HL-60/S4 treated with retinoic acid at 250 ng/mL for 4 days and 3 days (cell line): ENCODE results near the gene LRPAP1.

Experiments
- in situ Hi-C: fragments of 300-500 bp; cut with MboI; formaldehyde crosslinking; loops from 2 replicates; pipeline ENCODE4 v1.7.0; 2022; ENCODE audit warnings: low sequenced_read_pairs

LRPAP1 gene

GRCh38 chr4:3464349-3464905, 67.8 kb downstream of the LRPAP1 start:
- in situ Hi-C loops: no loop called here

GRCh38 chr4:3463556-3464348, 68.5 kb downstream of the LRPAP1 start:
- in situ Hi-C loops: no loop called here

- in situ Hi-C loops: no loop called here
These were observed 69.3 kb downstream of the LRPAP1 start, which contains the start of gene DOK7 for GRCh38 chr4:3462790-3463415. TSS of gene DOK7 (plus strand) at chr4:3463306. CDS start at chr4:3463376, 70 bp downstream.

- in situ Hi-C loops: no loop called here
These were observed 69.9 kb downstream of the LRPAP1 start for GRCh38 chr4:3462321-3462789.

- in situ Hi-C loops: no loop called here
These were observed 70.5 kb downstream of the LRPAP1 start for GRCh38 chr4:3461515-3462291.

GRCh38 chr4:3460926-3461325, 71.3 kb downstream of the LRPAP1 start:
- in situ Hi-C loops: no loop called here

- in situ Hi-C loops: loop anchor here (10.0 kb wide), 1 partner anchor 124 kb away; no protein-coding TSS in a partner anchor
These were observed 73.1 kb downstream of the LRPAP1 start for GRCh38 chr4:3459156-3459555.

- in situ Hi-C loops: loop anchor here (10.0 kb wide), 1 partner anchor 124 kb away; no protein-coding TSS in a partner anchor
These were observed 73.9 kb downstream of the LRPAP1 start for GRCh38 chr4:3458371-3458770.

- in situ Hi-C loops: loop anchor here (10.0 kb wide), 1 partner anchor 121 kb away; no protein-coding TSS in a partner anchor
These were observed 76.6 kb downstream of the LRPAP1 start for GRCh38 chr4:3455596-3455995.
